ENCODE data around the gene CHRDL2.

The CHRDL2 gene

DNA sequence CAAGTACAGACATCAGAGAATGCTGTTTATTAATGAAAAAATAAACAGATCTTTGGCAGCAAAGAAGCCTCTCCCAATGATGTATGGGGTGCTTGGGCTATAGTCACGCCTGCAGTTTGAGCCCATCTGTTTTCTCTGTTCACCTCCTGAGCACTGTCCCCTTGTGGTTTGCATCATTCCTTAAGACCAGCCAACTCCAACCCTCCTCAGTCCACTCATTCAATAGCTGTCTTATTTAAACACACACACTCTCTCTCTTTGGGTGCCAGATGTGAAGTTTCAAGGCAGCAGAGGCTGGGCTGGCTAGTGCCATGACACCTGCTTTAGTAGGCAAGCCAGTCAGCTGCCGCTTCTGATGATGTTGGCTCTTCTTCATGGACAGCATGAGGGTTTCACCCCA lies 80.7 kb downstream of the CHRDL2 start:
- no peak overlapping the region for H3K9ac ChIP-seq
- H3K4me2 ChIP-seq, result no peak overlapping the region
- no peak overlapping the region for H2AFZ ChIP-seq (ENCODE audit: low read depth)
- H3K4me1 ChIP-seq (ENCODE audit: low read depth, poor library complexity, severe bottlenecking), result no peaks in the 10 kb centered on the region
- no peak overlapping the region for H3K4me3 ChIP-seq (IDR thresholded peaks at IDR 0.05; ENCODE audit: insufficient read depth, low read depth, low read length)
- no peaks in the 10 kb centered on the region for H3K79me2 ChIP-seq (ENCODE audit: insufficient read depth, low read depth)
- H3K27ac ChIP-seq, result no peak overlapping the region
- no peaks in the 10 kb centered on the region for H3K27me3 ChIP-seq (ENCODE audit: insufficient read depth, low read depth)
- H3K36me3 ChIP-seq (ENCODE audit: insufficient read depth), result no peaks in the 10 kb centered on the region
- no peaks in the 10 kb centered on the region for H4K20me1 ChIP-seq (ENCODE audit: insufficient read depth)
- TF ChIP-seq, protein P1, sequence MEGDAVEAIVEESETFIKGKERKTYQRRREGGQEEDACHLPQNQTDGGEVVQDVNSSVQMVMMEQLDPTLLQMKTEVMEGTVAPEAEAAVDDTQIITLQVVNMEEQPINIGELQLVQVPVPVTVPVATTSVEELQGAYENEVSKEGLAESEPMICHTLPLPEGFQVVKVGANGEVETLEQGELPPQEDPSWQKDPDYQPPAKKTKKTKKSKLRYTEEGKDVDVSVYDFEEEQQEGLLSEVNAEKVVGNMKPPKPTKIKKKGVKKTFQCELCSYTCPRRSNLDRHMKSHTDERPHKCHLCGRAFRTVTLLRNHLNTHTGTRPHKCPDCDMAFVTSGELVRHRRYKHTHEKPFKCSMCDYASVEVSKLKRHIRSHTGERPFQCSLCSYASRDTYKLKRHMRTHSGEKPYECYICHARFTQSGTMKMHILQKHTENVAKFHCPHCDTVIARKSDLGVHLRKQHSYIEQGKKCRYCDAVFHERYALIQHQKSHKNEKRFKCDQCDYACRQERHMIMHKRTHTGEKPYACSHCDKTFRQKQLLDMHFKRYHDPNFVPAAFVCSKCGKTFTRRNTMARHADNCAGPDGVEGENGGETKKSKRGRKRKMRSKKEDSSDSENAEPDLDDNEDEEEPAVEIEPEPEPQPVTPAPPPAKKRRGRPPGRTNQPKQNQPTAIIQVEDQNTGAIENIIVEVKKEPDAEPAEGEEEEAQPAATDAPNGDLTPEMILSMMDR (conservative IDR thresholded peaks at IDR 0.05; ENCODE audit: low read depth, low read length), result no peak

DNA sequence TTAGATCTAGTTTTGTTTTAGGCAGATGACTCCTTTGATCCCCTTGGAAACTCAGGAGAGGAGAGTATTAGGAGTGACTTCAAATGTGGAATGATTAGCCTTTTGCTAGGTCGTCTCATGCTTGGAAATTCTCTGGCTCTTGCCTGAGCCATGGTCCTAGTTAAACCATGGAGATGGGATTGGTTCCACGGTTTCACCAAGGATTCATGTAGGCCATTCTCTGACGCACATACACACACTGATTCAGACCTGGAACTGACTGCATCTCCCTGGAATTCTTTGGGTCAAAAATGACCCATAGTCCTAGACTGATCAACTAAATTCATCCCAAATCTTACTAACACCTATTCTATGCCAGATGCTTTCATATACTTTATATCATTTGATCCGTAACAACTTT lies 82.3 kb downstream of the CHRDL2 start:
- Histone ChIP-seq H3K9ac (no peak overlapping the region), H3K4me1 (ENCODE audit: low read depth, poor library complexity, severe bottlenecking) (no peaks in the 10 kb centered on the region), H4K20me1 (ENCODE audit: insufficient read depth) (no peaks in the 10 kb centered on the region), H3K79me2 (ENCODE audit: insufficient read depth, low read depth) (no peaks in the 10 kb centered on the region), H3K36me3 (ENCODE audit: insufficient read depth) (no peaks in the 10 kb centered on the region), H2AFZ (ENCODE audit: low read depth) (no peak overlapping the region), H3K27ac (no peak overlapping the region), H3K27me3 (ENCODE audit: insufficient read depth, low read depth) (no peaks in the 10 kb centered on the region), H3K4me3 (IDR thresholded peaks at IDR 0.05; ENCODE audit: insufficient read depth, low read depth, low read length) (no peak overlapping the region), H3K4me2 (no peak overlapping the region)
- TF ChIP-seq, protein P1 (conservative IDR thresholded peaks at IDR 0.05; ENCODE audit: low read depth, low read length), result no peak

- H3K27me3 ChIP-seq (ENCODE audit: insufficient read depth, low read depth), result no peaks in the 10 kb centered on the region
- no peak overlapping the region for H3K4me3 ChIP-seq (IDR thresholded peaks at IDR 0.05; ENCODE audit: insufficient read depth, low read depth, low read length)
- H3K9ac ChIP-seq, result no peak overlapping the region
- H3K27ac ChIP-seq, result no peak overlapping the region
- TF ChIP-seq, protein P1 (conservative IDR thresholded peaks at IDR 0.05; ENCODE audit: low read depth, low read length), result no peak
- no peak overlapping the region for H3K4me2 ChIP-seq
- no peaks in the 10 kb centered on the region for H3K79me2 ChIP-seq (ENCODE audit: insufficient read depth, low read depth)
- no peaks in the 10 kb centered on the region for H4K20me1 ChIP-seq (ENCODE audit: insufficient read depth)
- H2AFZ ChIP-seq (ENCODE audit: low read depth), result no peak overlapping the region
- H3K36me3 ChIP-seq (ENCODE audit: insufficient read depth), result no peaks in the 10 kb centered on the region
- H3K4me1 ChIP-seq (ENCODE audit: low read depth, poor library complexity, severe bottlenecking), result no peaks in the 10 kb centered on the region
Measured at GRCh38 chr11:74647831-74648230, 83.4 kb downstream of the CHRDL2 start.

DNA sequence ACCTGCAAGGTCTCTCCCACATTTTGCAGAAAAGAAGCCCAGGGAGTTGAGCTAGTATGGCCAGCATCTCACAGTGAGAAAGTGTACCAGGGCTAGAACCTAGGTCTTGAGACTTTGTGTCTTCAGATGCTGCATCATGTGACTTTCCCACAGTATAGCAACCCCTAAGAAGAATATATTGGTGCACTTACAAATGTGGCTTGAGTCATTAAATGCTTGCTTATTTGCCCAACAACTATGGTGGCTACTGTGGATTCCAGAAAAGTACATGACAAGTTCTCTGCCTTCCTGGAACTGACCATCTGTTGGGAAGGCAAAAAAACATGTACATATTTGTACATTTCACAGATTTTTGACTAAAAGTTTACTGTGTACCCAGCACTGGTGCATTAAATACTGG lies 83.8 kb downstream of the CHRDL2 start:
- H3K27ac ChIP-seq, result no peak overlapping the region
- H3K4me3 ChIP-seq (IDR thresholded peaks at IDR 0.05; ENCODE audit: insufficient read depth, low read depth, low read length), result no peak overlapping the region
- no peak overlapping the region for H3K9ac ChIP-seq
- no peaks in the 10 kb centered on the region for H3K36me3 ChIP-seq (ENCODE audit: insufficient read depth)
- H4K20me1 ChIP-seq (ENCODE audit: insufficient read depth), result no peaks in the 10 kb centered on the region
- H3K79me2 ChIP-seq (ENCODE audit: insufficient read depth, low read depth), result no peaks in the 10 kb centered on the region
- no peak overlapping the region for H3K4me2 ChIP-seq
- H3K27me3 ChIP-seq (ENCODE audit: insufficient read depth, low read depth), result no peaks in the 10 kb centered on the region
- no peak overlapping the region for H2AFZ ChIP-seq (ENCODE audit: low read depth)
- TF ChIP-seq, protein P1 (conservative IDR thresholded peaks at IDR 0.05; ENCODE audit: low read depth, low read length), result no peak
- H3K4me1 ChIP-seq (ENCODE audit: low read depth, poor library complexity, severe bottlenecking), result no peaks in the 10 kb centered on the region
